ENCODE measurements around the gene KLHDC3. TPM values are rescaled to one million over a fixed set of nuclear protein-coding genes. Genes with fewer than 3 reads are reported as not detected.

Gene KLHDC3
- total and polyA plus RNA-seq, 2 of the 13 experiments (the other 11 are each of a cell fraction or from before 2014, with no cell fraction given): 78.3 to 91.5 TPM

GRCh38 chr6:43059168-43060033 lies 45.4 kb downstream of the KLHDC3 start, which contains the start of the genes KLC4 and MRPL2 (continued):
- peak; percentile 54 for TF ChIP-seq REPIN1 (CRISPR knock-in tag; IDR thresholded peaks at IDR 0.05; ENCODE audit: borderline replicate concordance, low read depth)
- peak; percentile 19; the same call in 1 of the 2 replicates for TF ChIP-seq ZNF331 (CRISPR knock-in tag; IDR thresholded peaks at IDR 0.05)
- TF ChIP-seq ZMAT5 (CRISPR knock-in tag; IDR thresholded peaks at IDR 0.05; ENCODE audit: borderline replicate concordance, low read depth): no peak
- TF ChIP-seq ZNF761 (CRISPR knock-in tag; conservative IDR thresholded peaks at IDR 0.05): no peak
- peak; percentile 84 for TF ChIP-seq NFYC (CRISPR knock-in tag; IDR thresholded peaks at IDR 0.05)
- TF ChIP-seq ZNF746 (CRISPR knock-in tag; IDR thresholded peaks at IDR 0.05): no peak
- no peak for TF ChIP-seq ISX (CRISPR knock-in tag; conservative IDR thresholded peaks at IDR 0.05)
- no peak for TF ChIP-seq PCBP1 (IDR thresholded peaks at IDR 0.05; ENCODE audit: borderline replicate concordance, low read depth, low read length)
- TF ChIP-seq ZBTB43 (CRISPR knock-in tag; conservative IDR thresholded peaks at IDR 0.05): 0 out of 2 replicates have a peak, but pooled peaks have one; percentile 48
- peak; percentile 11; the same call in 1 of the 2 replicates for TF ChIP-seq CTCF (CRISPR knock-in tag; IDR thresholded peaks at IDR 0.05)
- TF ChIP-seq ZNF572 (CRISPR knock-in tag; IDR thresholded peaks at IDR 0.05): no peak
- peak; percentile 58; the same call in 1 of the 2 replicates for TF ChIP-seq CBX5 (CRISPR knock-in tag; IDR thresholded peaks at IDR 0.05; ENCODE audit: borderline replicate concordance)
- no peak for TF ChIP-seq ZSCAN21 (CRISPR knock-in tag; IDR thresholded peaks at IDR 0.05; ENCODE audit: borderline replicate concordance)
- TF ChIP-seq MED13 (CRISPR knock-in tag; IDR thresholded peaks at IDR 0.05): no peak
- no peak for TF ChIP-seq ZNF468 (CRISPR knock-in tag; IDR thresholded peaks at IDR 0.05)
- TF ChIP-seq ZNF720 (CRISPR knock-in tag; IDR thresholded peaks at IDR 0.05): no peak
- no peak for TF ChIP-seq NFATC3 (CRISPR knock-in tag; IDR thresholded peaks at IDR 0.05)
- TF ChIP-seq CREBL2 (CRISPR knock-in tag; IDR thresholded peaks at IDR 0.05; ENCODE audit: borderline replicate concordance): peak; percentile 34; the same call in 1 of the 2 replicates
- no peak for TF ChIP-seq BRD4 (CRISPR knock-in tag; IDR thresholded peaks at IDR 0.05)
- peak; percentile 47; the same call in 1 of the 2 replicates for TF ChIP-seq ZNF710 (CRISPR knock-in tag; IDR thresholded peaks at IDR 0.05; ENCODE audit: borderline replicate concordance)
- no peak; the same call in 1 of the 2 replicates for TF ChIP-seq ZNF350 (CRISPR knock-in tag; IDR thresholded peaks at IDR 0.05; ENCODE audit: borderline replicate concordance, low read depth)
- no peak for TF ChIP-seq ZNF597 (CRISPR knock-in tag; IDR thresholded peaks at IDR 0.05)
